Left lung (tissue), 10 donors: ENCODE results near the gene SLC25A25. TPM values are rescaled to one million over a fixed set of nuclear protein-coding genes. Genes with fewer than 3 reads are reported as not detected.
A peak's percentile ranks its signal among the peaks of the same experiment; 100 is the strongest.

Experiments used
- ATAC-seq: fragments of 200-7000 bp; cut with Tn5 transposase; one replicate; pipeline ENCODE4 v1.9.1; 2020; ENCODE audit warnings: moderate library complexity
- DNase-seq, 4 donors: peaks; one replicate each; pipeline ENCODE4 v3.0.0-alpha.2; 2013 to 2020
- H3K27ac ChIP-seq, 2 donors: fragments of 200-600 bp; sonication (generic) in 1 of 2; one replicate each; pipeline versions ENCODE4 v1.5.0 to v1.8.0; 2020 to 2021
- H3K27me3 ChIP-seq, 2 donors: fragments of 200-600 bp; sonication (generic) in 1 of 2; one replicate each; pipeline versions ENCODE4 v1.5.0 to v1.8.0; 2020 to 2021
- H3K36me3 ChIP-seq, 2 donors: fragments of 200-600 bp; sonication (generic) in 1 of 2; one replicate each; pipeline versions ENCODE4 v1.5.0 to v1.8.0; 2020 to 2021
- H3K4me1 ChIP-seq, 2 donors: fragments of 200-600 bp; one replicate each; pipeline ENCODE4 v1.8.0; 2021
- H3K4me3 ChIP-seq, 2 donors: fragments of 200-600 bp; sonication (generic) in 1 of 2; one replicate each; pipeline versions ENCODE4 v1.5.0 to v1.8.0; 2020 to 2021; ENCODE audit warnings: mild to moderate bottlenecking in 1 of 2
- H3K9me3 ChIP-seq, 2 donors: fragments of 200-600 bp; sonication (generic) in 1 of 2; one replicate each; pipeline versions ENCODE4 v1.5.0 to v1.8.0; 2020 to 2021
- intact Hi-C, 2 donors: fragments of 100-400 bp; cut with DNase I; formaldehyde crosslinking; loops; one replicate each; pipeline versions ENCODE4 v1.11.2 to v1.14.2; 2022
- polyA plus RNA-seq, 6 donors: library from polyadenylated mRNA; unstranded; fragments of 120-200 nt; gene quantifications; one replicate each; pipeline ENCODE4 v1.2.1, GENCODE V29; 2013; ENCODE audit not compliant: insufficient read length in 6 of 6
- total RNA-seq, 2 donors: library from RNA; stranded (reverse); fragmentation: NEBNext Ultra II Directional; extraction: Animal tissue kit (Norgen Biotek cat#: 25700); gene quantifications; one replicate each; pipeline ENCODE4 v1.2.1, GENCODE V29; 2021
- TF ChIP-seq, protein P1 (sequence below), 2 donors: fragments of 200-600 bp; sonication (generic) in 1 of 2; IDR thresholded peaks; one replicate each; pipeline versions ENCODE4 v1.5.0 to v1.8.0; 2021; ENCODE audit warnings: antibody characterized with exemption in 2 of 2
- donor health status: DM: no; HTN: yes; CAD: no.
- donor health status: DM: no; HTN: no; CAD: no.

SLC25A25 gene
- total and polyA plus RNA-seq, 8 donors: 9.8 to 21.0 (median 15.4) TPM

DNA sequence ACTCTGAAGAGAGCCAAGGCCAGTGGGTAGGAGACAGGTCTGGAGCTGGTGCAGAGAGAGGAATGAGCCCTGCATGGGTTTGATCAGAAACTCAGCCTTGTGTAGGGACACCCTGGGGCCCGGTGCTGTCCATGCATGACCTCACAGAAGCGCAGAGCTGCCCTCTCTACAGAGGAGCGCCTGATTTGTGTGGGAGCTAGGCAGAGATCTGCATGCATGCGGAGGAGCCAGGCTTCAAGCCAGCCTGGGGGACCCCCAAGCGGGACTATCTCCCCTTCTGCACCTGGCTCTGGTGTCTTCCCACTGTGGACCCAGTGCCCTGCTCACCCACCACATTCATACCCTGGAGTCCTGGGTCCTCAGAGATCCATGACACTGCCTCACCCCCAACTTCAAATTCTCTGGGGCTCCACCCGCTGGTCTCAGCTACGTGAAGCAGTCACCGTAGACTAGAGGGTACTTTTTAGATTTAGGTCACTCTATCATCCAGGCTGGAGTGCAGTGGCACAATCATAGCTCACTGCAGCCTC lies 78.6 kb downstream of the SLC25A25 start:
- H3K4me1 ChIP-seq: peaks cover 0 to 51% of the 10 kb centered on the region in 2 donors
- no peak for ATAC-seq
- no peaks in the 10 kb centered on the region for H3K9me3 ChIP-seq

GRCh38 chr9:128148509-128149000 lies 80.5 kb downstream of the SLC25A25 start:
- ATAC-seq: no peak
- Histone ChIP-seq H3K4me3 (no peak overlapping the region), H3K9me3 (no peaks in the 10 kb centered on the region), H3K27ac (peak overlapping the region; percentile 60 to 76), H3K4me1 (peaks cover 0 to 51% of the 10 kb centered on the region in 2 donors), H3K36me3 (no peaks in the 10 kb centered on the region), H3K27me3 (no peaks in the 10 kb centered on the region)
- DNase-seq: peak in 1 of 4 donors; percentile 26
- intact Hi-C loops: no loop called here
- TF ChIP-seq, protein P1, sequence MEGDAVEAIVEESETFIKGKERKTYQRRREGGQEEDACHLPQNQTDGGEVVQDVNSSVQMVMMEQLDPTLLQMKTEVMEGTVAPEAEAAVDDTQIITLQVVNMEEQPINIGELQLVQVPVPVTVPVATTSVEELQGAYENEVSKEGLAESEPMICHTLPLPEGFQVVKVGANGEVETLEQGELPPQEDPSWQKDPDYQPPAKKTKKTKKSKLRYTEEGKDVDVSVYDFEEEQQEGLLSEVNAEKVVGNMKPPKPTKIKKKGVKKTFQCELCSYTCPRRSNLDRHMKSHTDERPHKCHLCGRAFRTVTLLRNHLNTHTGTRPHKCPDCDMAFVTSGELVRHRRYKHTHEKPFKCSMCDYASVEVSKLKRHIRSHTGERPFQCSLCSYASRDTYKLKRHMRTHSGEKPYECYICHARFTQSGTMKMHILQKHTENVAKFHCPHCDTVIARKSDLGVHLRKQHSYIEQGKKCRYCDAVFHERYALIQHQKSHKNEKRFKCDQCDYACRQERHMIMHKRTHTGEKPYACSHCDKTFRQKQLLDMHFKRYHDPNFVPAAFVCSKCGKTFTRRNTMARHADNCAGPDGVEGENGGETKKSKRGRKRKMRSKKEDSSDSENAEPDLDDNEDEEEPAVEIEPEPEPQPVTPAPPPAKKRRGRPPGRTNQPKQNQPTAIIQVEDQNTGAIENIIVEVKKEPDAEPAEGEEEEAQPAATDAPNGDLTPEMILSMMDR (IDR thresholded peaks at IDR 0.05): no peak

More for the DNA sequence above, 78.6 kb downstream of the SLC25A25 start:
- TF ChIP-seq, protein P1 (IDR thresholded peaks at IDR 0.05): no peak
- Histone ChIP-seq H3K36me3 (no peaks in the 10 kb centered on the region), H3K4me3 (no peak overlapping the region), H3K27ac (no peak overlapping the region), H3K27me3 (no peaks in the 10 kb centered on the region)
- intact Hi-C loops: no loop called here
- DNase-seq: peak in 1 of 4 donors; percentile 29

DNA sequence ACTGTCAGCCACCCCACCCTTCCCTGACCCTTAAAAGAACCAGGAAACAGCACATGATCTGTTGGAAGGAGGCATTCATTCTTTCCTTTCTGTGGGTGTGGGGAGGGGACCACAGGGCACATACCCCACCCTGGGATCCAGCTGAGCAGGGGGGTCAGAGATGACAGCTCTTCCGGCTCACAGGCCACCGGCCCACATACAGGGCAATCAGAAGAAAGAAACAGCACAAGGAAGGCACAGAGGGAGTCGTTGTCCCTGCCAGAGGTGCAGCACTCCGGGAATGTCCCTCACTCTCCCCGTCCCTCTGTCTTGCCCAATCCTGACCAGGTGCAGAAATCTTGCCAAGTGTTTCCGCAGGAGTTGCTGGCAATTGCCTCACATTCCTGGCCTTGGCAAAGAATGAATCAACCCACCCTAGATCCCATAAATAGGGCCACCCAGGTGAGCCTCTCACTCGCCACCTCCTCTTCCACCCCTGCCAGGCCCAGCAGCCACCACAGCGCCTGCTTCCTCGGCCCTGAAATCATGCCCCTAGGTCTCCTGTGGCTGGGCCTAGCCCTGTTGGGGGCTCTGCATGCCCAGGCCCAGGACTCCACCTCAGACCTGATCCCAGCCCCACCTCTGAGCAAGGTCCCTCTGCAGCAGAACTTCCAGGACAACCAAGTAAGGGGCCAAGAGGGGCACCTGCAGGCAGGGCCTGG lies 81.1 kb downstream of the SLC25A25 start, which contains the start of gene LCN2:
Gene LCN2, plus strand, starts transcription at position 453 of the 701 bp plus-strand sequence. Its CDS starts 73 bp downstream, at position 526.
- H3K27me3 ChIP-seq: no peaks in the 10 kb centered on the region
- peak within 1 kb of the TSS; percentile 60 to 76 for H3K27ac ChIP-seq
- no peak within 1 kb of the TSS for H3K4me3 ChIP-seq
- TF ChIP-seq, protein P1 (IDR thresholded peaks at IDR 0.05): no peak
- no peaks in the 10 kb centered on the region for H3K36me3 ChIP-seq
- peaks cover 0 to 45% of the 10 kb centered on the region in 2 donors for H3K4me1 ChIP-seq
- no peaks in the 10 kb centered on the region for H3K9me3 ChIP-seq
- peak in 3 of 4 donors; percentile 54 to 77 (median 68) for DNase-seq
- intact Hi-C loops: no loop called here
- ATAC-seq: peak; percentile 81

- Histone ChIP-seq H3K4me3 (no peak overlapping the region), H3K27ac (peak overlapping the region in 1 of 2 donors; percentile 76)
Measured at GRCh38 chr9:128149951-128150593, 82.0 kb downstream of the SLC25A25 start.

More at GRCh38 chr9:128149951-128150593, 82.0 kb downstream of the SLC25A25 start:
- Histone ChIP-seq H3K4me1 (peaks cover 0 to 41% of the 10 kb centered on the region in 2 donors), H3K27me3 (no peaks in the 10 kb centered on the region), H3K9me3 (no peaks in the 10 kb centered on the region), H3K36me3 (no peaks in the 10 kb centered on the region)
- intact Hi-C loops: no loop called here
- TF ChIP-seq, protein P1 (IDR thresholded peaks at IDR 0.05): no peak
- ATAC-seq: no peak
- peak in 1 of 4 donors; percentile 48 for DNase-seq
